Endothelial cell of umbilical vein (primary cell): ENCODE data around the gene IGSF23.

Source experiments
- GATA2 ChIP-seq: IDR thresholded peaks from 2 replicates; pipeline ENCODE4 v1.7.0; 2011; ENCODE audit warnings: low read depth, mild to moderate bottlenecking, moderate library complexity, mixed read lengths, low read length; ENCODE audit not compliant: insufficient read length, insufficient read depth
- POLR2A ChIP-seq: IDR thresholded peaks from 2 replicates; pipeline ENCODE4 v1.6.1; 2012; ENCODE audit warnings: low read depth, mild to moderate bottlenecking, control low read depth, low read length
- POLR2AphosphoS5 ChIP-seq: IDR thresholded peaks from 2 replicates; pipeline ENCODE4 v1.6.1; 2012; ENCODE audit warnings: low read depth, mild to moderate bottlenecking, control low read depth, low read length, moderate library complexity; ENCODE audit not compliant: insufficient read depth
- TF ChIP-seq, protein P1 (sequence below), 2 donors: IDR thresholded peaks; 1 replicate in 1 of 2; 2 replicates in 1 of 2; pipeline ENCODE4 v1.5.1; 2011; ENCODE audit warnings: low read length in 2 of 2, mild to moderate bottlenecking in 2 of 2, moderate library complexity in 2 of 2, control low read depth in 1 of 2, inconsistent platforms in 1 of 2, low read depth in 1 of 2; ENCODE audit not compliant: insufficient read depth in 1 of 2; ENCODE audit errors: extremely low read depth in 1 of 2

DNA sequence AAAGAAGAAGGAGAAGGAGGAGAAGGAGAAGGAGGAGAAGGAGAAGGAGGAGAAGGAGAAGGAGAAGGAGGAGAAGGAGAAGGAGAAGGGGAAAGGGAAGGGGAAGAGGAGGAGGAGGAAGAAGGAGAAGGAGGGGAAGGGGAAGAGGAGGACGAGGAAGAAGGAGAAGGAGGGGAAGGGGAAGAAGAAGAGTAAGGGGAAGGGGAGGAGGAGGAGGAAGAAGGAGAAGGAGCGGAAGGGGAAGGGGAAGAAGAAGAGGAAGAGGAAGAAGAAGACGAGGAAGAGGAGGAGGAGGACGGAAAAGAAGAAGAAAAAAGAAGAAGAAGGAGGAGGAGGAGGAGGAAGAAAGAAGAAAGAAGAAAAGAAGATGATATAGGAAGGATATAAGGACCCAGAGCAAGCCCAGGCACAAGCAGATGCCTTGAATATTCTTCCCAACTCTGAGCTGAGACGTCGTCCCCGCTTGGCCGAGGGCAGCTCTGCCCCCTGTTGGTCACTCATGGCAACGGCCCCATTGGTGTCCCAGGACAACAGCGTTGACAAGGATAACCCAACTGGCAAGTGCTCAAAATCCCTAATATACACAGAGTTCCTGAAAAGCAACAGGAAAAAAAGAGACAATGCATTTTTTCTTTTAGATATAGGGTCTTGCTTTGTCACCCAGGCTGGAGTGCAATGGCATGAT is 30.6 kb upstream of the IGSF23 start:
- TF ChIP-seq, protein P1, sequence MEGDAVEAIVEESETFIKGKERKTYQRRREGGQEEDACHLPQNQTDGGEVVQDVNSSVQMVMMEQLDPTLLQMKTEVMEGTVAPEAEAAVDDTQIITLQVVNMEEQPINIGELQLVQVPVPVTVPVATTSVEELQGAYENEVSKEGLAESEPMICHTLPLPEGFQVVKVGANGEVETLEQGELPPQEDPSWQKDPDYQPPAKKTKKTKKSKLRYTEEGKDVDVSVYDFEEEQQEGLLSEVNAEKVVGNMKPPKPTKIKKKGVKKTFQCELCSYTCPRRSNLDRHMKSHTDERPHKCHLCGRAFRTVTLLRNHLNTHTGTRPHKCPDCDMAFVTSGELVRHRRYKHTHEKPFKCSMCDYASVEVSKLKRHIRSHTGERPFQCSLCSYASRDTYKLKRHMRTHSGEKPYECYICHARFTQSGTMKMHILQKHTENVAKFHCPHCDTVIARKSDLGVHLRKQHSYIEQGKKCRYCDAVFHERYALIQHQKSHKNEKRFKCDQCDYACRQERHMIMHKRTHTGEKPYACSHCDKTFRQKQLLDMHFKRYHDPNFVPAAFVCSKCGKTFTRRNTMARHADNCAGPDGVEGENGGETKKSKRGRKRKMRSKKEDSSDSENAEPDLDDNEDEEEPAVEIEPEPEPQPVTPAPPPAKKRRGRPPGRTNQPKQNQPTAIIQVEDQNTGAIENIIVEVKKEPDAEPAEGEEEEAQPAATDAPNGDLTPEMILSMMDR (IDR thresholded peaks at IDR 0.05; ENCODE audit: extremely low read depth in 1 of 2, insufficient read depth in 1 of 2, low read depth in 1 of 2, low read length in 2 of 2), result peak; percentile 74 to 83
- TF ChIP-seq POLR2A (no peak), GATA2 (no peak), POLR2AphosphoS5 (no peak)
